Measurements from ENCODE around the gene IQCH.

- TF ChIP-seq EP300 (IDR thresholded peaks at IDR 0.05), result no peak
- no peak for TF ChIP-seq CTCF (IDR thresholded peaks at IDR 0.05)
- TF ChIP-seq POLR2A (IDR thresholded peaks at IDR 0.05), result no peak
Observed at GRCh38 chr15:67460521-67460920, 205.9 kb downstream of the IQCH start.

All from sigmoid colon (tissue), 4 donors.